Measurements from ENCODE around the gene PDE11A. TPM values are rescaled to one million over a fixed set of nuclear protein-coding genes. Genes with fewer than 3 reads are reported as not detected.
"Not testable (repeated sequence)": the region's sequence is repeated elsewhere in the genome, so short reads cannot be mapped to it uniquely, and the experiment has no call there.

PDE11A gene
- total and polyA plus RNA-seq, 2 experiments from 2014 or later: 0.08 to 0.73 TPM

DNA sequence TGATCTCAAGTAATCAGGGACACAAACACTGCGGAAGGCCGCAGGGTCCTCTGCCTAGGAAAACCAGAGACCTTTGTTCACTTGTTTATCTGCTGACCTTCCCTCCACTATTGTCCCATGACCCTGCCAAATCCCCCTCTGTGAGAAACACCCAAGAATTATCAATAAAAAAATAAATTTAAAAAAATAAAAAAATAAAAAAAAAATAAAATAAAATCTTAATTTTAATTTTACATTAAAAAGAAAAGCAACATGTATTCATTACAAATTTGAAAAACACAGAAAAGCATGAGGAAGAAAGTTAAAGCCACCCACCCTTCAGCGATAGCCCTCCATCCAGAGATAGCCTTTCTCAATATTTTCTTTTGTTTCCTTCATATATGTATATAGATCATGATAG is 125.0 kb downstream of the PDE11A start:
- H3K4me1 ChIP-seq (ENCODE audit: insufficient read depth); H3K4me3 Mint-ChIP-seq; H3F3A ChIP-seq (replicated peaks; ENCODE audit: low read depth); H3K27ac Mint-ChIP-seq; H3K9me2 ChIP-seq (ENCODE audit: insufficient read depth); H3K4me2 ChIP-seq; H4K20me1 ChIP-seq (replicated peaks; ENCODE audit: insufficient read depth); H3K27me3 ChIP-seq (ENCODE audit: insufficient read depth); ATAC-seq; H3K4me1 Mint-ChIP-seq; H3K4me3 ChIP-seq; H3K36me3 Mint-ChIP-seq (ENCODE audit: low read depth); H3K36me3 ChIP-seq (ENCODE audit: insufficient read depth); H3K79me2 ChIP-seq (replicated peaks; ENCODE audit: insufficient read depth); DNase-seq (ENCODE audit: low spot score); H3K27ac ChIP-seq (ENCODE audit: low read depth); H2AFZ ChIP-seq; H3K27me3 Mint-ChIP-seq (ENCODE audit: insufficient read depth, low read depth, poor library complexity): not testable (repeated sequence)
- H3K9me3 Mint-ChIP-seq: peaks cover 19% of the 10 kb centered on the region; the same call in 2 of the 3 replicates

GRCh38 chr2:177944530-177944929 is 128.0 kb downstream of the PDE11A start:
- not testable (repeated sequence) for H3K36me3 Mint-ChIP-seq (ENCODE audit: low read depth); H3K4me1 Mint-ChIP-seq; ATAC-seq

GRCh38 chr2:177942731-177943130 is 129.8 kb downstream of the PDE11A start:
- no peak for TF ChIP-seq ZNF114 (CRISPR knock-in tag; IDR thresholded peaks at IDR 0.05)
- TF ChIP-seq, protein P1, sequence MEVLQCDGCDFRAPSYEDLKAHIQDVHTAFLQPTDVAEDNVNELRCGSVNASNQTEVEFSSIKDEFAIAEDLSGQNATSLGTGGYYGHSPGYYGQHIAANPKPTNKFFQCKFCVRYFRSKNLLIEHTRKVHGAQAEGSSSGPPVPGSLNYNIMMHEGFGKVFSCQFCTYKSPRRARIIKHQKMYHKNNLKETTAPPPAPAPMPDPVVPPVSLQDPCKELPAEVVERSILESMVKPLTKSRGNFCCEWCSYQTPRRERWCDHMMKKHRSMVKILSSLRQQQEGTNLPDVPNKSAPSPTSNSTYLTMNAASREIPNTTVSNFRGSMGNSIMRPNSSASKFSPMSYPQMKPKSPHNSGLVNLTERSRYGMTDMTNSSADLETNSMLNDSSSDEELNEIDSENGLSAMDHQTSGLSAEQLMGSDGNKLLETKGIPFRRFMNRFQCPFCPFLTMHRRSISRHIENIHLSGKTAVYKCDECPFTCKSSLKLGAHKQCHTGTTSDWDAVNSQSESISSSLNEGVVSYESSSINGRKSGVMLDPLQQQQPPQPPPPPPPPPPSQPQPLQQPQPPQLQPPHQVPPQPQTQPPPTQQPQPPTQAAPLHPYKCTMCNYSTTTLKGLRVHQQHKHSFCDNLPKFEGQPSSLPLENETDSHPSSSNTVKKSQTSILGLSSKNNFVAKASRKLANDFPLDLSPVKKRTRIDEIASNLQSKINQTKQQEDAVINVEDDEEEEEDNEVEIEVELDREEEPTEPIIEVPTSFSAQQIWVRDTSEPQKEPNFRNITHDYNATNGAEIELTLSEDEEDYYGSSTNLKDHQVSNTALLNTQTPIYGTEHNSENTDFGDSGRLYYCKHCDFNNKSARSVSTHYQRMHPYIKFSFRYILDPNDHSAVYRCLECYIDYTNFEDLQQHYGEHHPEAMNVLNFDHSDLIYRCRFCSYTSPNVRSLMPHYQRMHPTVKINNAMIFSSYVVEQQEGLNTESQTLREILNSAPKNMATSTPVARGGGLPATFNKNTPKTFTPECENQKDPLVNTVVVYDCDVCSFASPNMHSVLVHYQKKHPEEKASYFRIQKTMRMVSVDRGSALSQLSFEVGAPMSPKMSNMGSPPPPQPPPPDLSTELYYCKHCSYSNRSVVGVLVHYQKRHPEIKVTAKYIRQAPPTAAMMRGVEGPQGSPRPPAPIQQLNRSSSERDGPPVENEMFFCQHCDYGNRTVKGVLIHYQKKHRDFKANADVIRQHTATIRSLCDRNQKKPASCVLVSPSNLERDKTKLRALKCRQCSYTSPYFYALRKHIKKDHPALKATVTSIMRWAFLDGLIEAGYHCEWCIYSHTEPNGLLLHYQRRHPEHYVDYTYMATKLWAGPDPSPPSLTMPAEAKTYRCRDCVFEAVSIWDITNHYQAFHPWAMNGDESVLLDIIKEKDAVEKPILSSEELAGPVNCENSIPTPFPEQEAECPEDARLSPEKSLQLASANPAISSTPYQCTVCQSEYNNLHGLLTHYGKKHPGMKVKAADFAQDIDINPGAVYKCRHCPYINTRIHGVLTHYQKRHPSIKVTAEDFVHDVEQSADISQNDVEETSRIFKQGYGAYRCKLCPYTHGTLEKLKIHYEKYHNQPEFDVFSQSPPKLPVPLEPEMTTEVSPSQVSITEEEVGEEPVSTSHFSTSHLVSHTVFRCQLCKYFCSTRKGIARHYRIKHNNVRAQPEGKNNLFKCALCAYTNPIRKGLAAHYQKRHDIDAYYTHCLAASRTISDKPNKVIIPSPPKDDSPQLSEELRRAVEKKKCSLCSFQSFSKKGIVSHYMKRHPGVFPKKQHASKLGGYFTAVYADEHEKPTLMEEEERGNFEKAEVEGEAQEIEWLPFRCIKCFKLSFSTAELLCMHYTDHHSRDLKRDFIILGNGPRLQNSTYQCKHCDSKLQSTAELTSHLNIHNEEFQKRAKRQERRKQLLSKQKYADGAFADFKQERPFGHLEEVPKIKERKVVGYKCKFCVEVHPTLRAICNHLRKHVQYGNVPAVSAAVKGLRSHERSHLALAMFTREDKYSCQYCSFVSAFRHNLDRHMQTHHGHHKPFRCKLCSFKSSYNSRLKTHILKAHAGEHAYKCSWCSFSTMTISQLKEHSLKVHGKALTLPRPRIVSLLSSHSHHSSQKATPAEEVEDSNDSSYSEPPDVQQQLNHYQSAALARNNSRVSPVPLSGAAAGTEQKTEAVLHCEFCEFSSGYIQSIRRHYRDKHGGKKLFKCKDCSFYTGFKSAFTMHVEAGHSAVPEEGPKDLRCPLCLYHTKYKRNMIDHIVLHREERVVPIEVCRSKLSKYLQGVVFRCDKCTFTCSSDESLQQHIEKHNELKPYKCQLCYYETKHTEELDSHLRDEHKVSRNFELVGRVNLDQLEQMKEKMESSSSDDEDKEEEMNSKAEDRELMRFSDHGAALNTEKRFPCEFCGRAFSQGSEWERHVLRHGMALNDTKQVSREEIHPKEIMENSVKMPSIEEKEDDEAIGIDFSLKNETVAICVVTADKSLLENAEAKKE (CRISPR knock-in tag; IDR thresholded peaks at IDR 0.05): no peak
- no peaks in the 10 kb centered on the region for H3K79me2 ChIP-seq (replicated peaks; ENCODE audit: insufficient read depth)
- ATAC-seq (no peak), DNase-seq (ENCODE audit: low spot score) (no peak)
- no peak overlapping the region for H3K27ac Mint-ChIP-seq
- H3K9me2 ChIP-seq (ENCODE audit: insufficient read depth): no peaks in the 10 kb centered on the region; the same call in 1 of the 2 replicates
- H3K36me3 Mint-ChIP-seq (ENCODE audit: low read depth): peaks cover 8% of the 10 kb centered on the region; the same call in 2 of the 3 replicates
- no peaks in the 10 kb centered on the region for H3K4me1 Mint-ChIP-seq
- no peaks in the 10 kb centered on the region for H3F3A ChIP-seq (replicated peaks; ENCODE audit: low read depth)
- no peak overlapping the region for H3K4me3 Mint-ChIP-seq
- no peaks in the 10 kb centered on the region for H3K27me3 ChIP-seq (ENCODE audit: insufficient read depth)
- no peak overlapping the region for H2AFZ ChIP-seq
- H4K20me1 ChIP-seq (replicated peaks; ENCODE audit: insufficient read depth): no peaks in the 10 kb centered on the region
- H3K9me3 Mint-ChIP-seq: peaks cover 17% of the 10 kb centered on the region; the same call in 2 of the 3 replicates
- no peak overlapping the region for H3K4me3 ChIP-seq
- H3K27ac ChIP-seq (ENCODE audit: low read depth): no peak overlapping the region
- no peak overlapping the region for H3K4me2 ChIP-seq
- H3K27me3 Mint-ChIP-seq (ENCODE audit: insufficient read depth, low read depth, poor library complexity): no peaks in the 10 kb centered on the region
- H3K36me3 ChIP-seq (ENCODE audit: insufficient read depth): no peaks in the 10 kb centered on the region
- H3K4me1 ChIP-seq (ENCODE audit: insufficient read depth): no peaks in the 10 kb centered on the region

More at GRCh38 chr2:177944530-177944929, 128.0 kb downstream of the PDE11A start:
- not testable (repeated sequence) for H2AFZ ChIP-seq; H3K79me2 ChIP-seq (replicated peaks; ENCODE audit: insufficient read depth); H3K27ac ChIP-seq (ENCODE audit: low read depth); H4K20me1 ChIP-seq (replicated peaks; ENCODE audit: insufficient read depth); H3K9me2 ChIP-seq (ENCODE audit: insufficient read depth); H3K27me3 ChIP-seq (ENCODE audit: insufficient read depth); H3K4me2 ChIP-seq; H3K27me3 Mint-ChIP-seq (ENCODE audit: insufficient read depth, low read depth, poor library complexity); H3F3A ChIP-seq (replicated peaks; ENCODE audit: low read depth); DNase-seq (ENCODE audit: low spot score); H3K4me3 Mint-ChIP-seq; H3K4me1 ChIP-seq (ENCODE audit: insufficient read depth); H3K36me3 ChIP-seq (ENCODE audit: insufficient read depth); H3K27ac Mint-ChIP-seq; H3K4me3 ChIP-seq
- H3K9me3 Mint-ChIP-seq: peaks cover 19% of the 10 kb centered on the region; the same call in 2 of the 3 replicates
